HG02588 (cell line): ENCODE measurements around the gene GLT8D2.
"Not testable (repeated sequence)": the region's sequence is repeated elsewhere in the genome, so short reads cannot be mapped to it uniquely, and the experiment has no call there.

ENCODE experiments used
- ATAC-seq: cut with Tn5 transposase; IDR thresholded peaks from one replicate; pipeline ENCODE4 v1.9.1; 2021; ENCODE audit warnings: mild to moderate bottlenecking, moderate library complexity; ENCODE audit not compliant: unreplicated experiment

The GLT8D2 gene

DNA sequence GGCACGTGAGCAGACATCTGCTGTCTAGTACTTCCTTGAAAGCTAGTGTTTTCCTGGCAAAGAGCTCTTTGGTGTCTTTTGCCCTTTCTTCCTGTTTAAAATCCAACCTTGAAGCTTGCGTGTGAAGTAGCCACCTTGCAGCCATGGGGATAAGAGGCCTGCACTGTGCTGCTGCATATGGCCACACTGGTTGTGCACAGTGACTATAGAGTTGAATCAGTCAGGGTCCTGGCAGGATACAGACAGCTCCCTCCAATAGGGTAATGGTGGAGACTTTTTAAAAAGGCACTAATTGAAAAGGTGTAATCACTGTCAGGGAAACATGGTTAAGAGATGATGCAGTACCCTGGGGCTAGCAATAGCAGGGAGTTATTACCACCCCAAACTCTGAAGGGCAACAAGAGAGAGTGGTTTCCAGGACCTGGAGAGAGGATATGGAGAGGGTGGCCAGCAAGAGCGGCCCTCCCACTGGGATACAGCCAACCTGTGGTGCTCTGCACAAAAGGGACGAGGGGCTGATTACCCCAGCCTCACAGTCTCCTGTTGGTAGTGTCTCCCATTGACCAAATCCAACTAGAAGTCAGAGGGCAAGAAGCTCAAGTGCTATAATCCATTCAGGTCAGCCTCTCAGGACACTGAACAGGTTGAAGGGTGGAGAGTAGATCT lies 4.8 kb upstream of the GLT8D2 start:
- ATAC-seq, result no peak

DNA sequence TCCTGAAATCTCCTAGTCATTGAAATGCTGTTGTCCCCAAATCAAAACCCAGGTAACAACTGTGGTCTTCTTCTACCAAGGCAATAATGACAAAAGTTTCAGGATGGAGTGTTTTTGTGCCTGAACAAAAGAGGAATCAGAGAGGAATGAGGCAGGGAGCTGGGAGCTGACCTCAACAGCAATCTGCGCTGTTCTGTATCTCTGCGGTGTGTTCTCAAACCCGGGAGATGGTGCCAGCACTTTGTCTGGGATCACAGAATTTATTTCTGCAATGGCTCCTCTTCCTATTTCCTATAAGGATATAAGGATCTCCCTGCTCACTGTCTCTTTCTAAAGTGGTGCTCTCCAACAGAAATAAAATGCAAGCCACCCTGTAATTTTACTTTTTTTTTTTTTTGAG lies 449 bp upstream of the GLT8D2 start:
- ATAC-seq, result no peak

DNA sequence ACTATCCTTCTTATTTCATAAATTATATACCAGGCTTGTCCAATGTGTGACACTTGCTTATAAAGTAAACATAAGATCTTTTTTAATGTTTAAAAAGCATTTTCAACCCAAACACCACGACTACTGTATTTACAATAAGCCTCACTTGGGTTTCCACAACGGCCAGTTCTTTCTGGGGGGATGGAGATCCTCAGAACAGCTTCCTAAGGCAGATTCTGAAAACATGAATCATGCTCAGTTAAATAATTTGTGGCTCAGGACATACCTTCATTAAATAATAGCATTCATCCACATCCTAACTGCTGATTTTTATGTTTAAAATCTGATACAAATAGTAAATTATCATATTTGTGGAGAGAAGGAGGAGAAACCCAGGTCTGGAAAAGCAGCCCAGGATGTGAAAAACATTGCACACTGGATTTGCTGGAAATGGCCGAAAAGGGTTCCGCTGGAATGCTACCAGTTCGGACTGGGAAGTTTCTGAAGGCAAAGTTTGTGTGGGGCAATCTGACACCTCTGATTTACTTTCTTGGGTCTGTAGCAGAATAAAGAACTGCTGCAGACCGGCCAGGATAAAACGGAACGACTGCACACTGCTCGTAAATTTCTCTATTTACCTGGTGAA lies 597 bp downstream of the GLT8D2 start:
- ATAC-seq, result no peak

DNA sequence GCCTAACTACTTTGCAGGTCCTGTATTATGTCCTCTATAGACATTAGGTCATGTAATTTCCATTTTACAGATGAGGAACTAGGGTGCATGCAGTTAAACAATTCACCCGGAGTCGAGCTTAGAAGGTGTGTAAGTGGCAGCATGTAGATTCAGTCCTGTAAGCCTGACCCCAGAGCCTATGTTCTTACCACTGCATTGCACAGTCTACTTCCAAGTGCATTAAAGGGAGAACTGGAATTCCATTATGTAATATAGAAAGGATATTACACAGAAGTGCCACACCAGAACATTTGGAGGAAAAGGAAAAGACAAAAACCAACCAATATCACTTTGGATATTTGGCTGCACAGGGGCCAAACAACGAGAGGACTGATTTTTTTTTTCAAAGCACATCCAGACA lies 1.2 kb downstream of the GLT8D2 start:
- ATAC-seq, result no peak

DNA sequence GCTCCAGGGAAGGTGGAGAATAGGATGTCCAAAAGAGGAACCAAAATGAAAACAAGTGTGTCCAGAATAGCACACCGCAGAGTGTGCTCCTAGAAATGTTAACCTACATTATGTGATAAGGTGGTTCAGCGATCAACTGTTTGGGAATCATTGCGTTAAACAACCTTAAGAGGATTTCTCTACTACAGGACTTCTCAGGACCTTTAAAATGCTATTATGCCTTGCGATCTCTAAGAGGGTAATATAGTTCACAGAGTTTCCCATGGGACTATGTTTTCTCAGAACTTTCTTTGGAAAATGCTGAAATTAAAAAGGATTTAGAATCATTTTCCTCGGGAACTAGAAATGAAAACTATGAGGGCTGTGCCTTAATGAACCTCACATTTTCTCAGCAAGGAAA lies 1.8 kb downstream of the GLT8D2 start:
- no peak for ATAC-seq

DNA sequence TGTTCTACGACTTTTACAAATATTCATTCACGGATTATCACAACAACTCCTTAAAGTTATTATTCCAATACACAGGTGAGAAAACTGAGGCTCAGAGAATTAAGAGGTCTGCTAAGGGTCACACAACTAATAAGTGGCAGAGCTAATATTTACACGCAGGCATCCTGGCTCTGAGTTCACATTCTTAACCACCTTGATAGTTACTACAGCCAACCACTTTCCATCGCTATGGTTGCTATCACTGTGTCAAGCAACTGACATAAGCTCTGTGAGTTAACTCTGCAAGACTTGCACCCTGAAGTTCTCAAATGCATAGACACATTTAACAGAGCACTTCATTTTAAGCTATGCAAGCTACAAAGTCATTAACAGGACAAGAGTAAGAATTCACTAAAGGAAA lies 3.7 kb downstream of the GLT8D2 start:
- ATAC-seq, result no peak

DNA sequence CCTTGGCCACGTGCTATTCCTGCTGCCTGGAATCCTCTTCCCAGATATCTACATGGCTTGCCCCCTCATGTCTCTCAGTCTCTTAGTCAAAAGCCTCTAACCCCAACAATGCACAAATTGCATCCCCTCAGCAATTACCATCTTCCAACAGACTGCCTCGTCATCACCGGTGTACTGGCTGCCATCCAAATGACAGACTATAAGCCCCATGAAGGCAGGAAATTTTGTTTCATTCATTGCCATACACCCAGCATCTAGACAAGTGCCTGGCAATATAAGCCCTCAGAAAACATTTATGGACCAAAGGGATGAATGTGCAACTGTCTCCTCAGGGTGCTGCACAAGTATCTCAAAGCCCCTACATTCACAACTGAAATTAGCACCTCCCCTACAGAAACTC lies 5.8 kb downstream of the GLT8D2 start:
- ATAC-seq, result no peak

DNA sequence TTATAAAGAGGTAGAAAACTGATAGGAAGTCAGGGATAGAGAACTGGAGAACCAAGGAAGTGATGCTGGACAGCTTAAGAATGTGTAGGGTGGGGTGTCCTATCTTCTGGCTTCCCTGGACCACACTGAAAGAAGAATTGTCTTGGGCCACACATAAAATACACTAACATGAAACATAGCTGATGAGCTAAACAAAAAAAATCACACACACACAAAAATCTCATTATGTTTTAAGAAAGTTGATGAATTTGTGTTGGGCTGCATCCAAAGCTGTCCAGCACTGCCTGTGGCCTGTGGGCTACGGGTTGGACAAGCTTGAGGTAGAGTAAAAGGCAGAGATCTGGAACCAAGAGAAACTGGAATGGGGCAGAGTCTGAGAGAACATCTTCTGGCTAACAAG lies 7.4 kb downstream of the GLT8D2 start:
- ATAC-seq, result no peak

DNA sequence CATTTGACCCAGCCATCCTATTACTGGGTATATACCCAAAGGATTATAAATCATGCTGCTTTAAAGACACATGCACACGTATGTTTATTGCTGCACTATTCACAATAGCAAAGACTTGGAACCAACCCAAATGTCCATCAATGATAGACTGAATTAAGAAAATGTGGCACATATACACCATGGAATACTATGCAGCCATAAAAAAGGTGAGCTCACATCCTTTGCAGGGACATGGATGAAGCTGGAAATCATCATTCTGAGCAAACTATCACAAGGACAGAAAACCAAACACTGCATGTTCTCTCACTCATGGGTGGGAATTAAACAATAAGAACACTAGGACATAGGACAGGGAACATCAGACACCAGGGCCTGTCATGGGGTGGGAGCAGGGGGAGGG lies 10.2 kb downstream of the GLT8D2 start:
- not testable (repeated sequence) for ATAC-seq

DNA sequence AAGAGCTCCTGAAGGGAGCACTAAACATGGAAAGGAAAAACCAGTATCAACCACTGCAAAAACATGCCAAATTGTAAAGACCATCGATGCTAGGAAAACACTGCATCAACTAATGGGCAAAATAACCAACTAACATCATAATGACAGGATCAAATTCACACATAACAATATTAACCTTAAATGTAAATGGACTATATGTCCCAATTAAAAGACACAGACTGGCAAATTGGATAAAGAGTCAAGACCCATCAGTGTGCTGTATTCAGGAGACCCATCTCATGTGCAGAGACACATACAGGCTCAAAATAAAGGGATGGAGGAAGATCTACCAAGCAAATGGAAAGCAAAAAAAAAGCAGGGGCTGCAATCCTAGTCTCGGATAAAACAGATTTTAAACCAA lies 13.8 kb downstream of the GLT8D2 start:
- not testable (repeated sequence) for ATAC-seq

DNA sequence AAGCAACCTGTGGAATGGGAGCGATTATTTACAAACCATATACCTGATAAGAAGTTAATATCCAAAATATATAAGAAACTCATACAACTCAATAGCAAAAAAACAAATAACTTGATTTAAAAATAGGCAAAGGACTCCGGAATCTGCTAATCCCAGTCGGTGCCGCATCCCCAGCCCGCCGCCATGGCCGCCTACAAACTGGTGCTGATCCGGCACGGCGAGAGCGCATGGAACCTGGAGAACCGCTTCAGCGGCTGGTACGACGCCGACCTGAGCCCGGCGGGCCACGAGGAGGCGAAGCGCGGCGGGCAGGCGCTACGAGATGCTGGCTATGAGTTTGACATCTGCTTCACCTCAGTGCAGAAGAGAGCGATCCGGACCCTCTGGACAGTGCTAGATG lies 19.4 kb downstream of the GLT8D2 start:
- ATAC-seq, result not testable (repeated sequence)

DNA sequence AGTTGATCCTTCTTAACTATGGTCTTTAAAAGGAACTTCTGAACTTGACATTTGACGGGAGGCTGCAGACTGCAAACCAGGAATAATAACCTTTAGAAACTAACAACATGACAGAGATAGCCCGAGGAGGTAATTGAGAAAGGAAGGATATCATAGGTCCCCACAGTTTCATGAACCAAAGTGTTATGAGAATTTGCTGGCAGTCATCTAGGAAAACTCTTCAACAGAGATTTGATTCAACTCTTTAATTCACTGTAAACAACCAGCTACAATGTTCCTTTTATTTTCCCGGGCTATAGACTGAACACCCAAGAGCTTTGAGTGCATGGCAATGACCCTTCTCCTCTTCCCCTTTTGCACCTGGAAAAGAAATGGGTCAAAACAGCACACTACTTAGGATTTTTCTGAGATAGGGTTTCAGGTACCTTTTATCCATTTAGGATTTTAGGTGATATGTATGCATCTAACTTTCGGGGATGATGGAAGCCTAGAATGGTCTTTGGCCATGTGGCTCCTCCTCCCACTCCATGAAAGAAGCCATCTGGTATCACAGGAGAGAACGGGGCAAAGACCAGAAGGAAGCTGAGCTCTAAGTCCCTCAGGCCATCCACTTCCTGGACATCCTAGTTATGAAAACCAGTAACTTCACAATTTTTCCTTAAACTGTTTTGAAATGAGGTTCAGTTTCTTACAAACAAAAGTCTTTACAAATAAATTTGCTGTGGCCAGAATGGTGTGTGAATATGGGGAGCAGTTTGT lies 23.0 kb downstream of the GLT8D2 start:
- no peak for ATAC-seq

DNA sequence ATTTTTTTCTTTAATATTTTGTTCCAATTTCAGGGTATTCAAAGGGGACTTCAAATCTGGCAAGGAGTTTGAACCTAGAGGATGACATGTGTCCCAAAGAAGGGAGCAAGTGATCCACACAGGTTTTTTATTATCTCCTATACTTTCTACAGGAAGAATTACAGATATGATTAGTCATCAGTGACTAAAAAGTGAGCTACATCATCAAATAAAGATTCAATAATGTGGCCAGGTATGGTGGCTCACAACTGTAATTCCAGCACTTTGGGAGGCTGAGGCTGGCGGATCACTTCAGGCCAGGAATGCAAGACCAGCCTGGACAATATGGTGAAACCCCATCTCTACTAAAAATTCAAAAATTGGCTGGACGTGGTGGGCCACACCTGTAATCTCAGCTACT lies 24.2 kb downstream of the GLT8D2 start:
- no peak for ATAC-seq

DNA sequence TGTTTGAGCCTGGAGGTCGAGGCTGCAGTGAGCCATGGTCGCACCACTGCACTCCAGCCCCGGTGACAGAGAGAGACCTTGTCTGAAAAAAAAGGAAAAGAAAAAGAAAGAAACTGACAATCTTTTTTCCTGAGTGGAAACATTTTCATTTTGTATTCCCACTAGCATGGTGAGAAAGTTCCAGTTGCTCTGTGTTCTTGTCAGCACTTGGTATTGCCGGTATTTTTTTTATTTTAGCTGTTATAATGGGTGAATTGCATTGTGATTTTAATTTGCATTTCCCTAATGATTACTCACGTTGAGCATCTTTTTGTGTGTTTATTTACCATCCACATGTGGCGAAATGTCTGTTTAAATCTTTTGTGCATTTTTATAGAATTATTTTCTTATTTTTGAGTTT lies 25.6 kb downstream of the GLT8D2 start:
- no peak for ATAC-seq

DNA sequence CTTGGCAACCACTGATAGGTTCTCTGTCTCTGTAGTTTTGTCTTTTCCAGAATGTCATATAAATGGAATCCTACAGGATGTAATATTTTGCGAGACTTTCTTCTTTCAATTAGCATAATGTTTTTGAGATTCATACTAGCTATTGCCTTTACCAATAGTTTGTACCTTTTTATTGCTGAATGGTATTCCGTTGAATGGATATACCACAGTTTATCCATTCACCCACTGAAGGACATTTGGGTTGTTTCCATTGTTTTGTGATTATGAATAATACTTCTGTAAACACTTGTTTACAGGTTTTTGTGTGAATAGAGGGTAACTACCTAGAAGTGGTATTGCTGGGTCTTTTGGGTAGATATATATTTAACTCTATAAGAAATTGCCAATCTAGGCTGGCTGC lies 26.3 kb downstream of the GLT8D2 start:
- ATAC-seq, result no peak

DNA sequence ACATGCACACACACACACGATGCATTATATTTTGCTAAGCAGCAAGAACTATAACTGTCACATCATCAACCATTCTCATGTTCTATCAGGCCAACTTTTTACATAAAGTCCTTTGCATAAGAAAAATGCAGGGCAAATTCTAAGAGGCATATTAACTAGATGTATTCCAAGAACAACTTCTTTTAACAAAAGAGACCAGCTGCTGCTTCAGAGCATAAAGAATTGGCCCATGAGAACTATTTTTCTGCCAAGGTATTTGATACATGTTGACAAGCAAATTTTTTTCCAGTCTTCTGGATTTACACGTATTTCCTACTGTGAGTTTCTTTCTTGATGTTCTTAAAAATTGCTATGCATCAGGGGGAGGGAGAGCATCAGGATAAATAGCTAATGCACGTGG lies 27.2 kb downstream of the GLT8D2 start:
- no peak for ATAC-seq

DNA sequence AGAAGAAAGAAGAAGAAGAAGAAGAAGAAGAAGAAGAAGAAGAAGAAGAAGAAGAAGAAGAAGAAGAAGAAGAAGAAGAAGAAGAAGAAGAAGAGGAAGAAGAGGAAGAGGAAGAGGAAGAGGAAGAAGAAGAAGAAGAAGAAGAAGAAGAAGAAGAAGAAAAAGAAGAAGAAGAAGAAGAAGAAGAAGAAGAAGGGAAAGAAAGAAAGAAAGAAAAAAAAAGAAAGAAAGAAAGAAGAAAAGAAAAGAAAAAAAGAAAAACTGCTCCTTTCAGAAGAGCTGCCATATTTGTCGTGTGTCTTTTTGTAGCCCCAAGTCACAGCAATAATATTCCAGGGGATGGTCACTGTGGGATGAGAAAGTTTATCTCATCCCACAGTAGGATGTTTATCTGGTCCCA lies 28.1 kb downstream of the GLT8D2 start:
- not testable (repeated sequence) for ATAC-seq

DNA sequence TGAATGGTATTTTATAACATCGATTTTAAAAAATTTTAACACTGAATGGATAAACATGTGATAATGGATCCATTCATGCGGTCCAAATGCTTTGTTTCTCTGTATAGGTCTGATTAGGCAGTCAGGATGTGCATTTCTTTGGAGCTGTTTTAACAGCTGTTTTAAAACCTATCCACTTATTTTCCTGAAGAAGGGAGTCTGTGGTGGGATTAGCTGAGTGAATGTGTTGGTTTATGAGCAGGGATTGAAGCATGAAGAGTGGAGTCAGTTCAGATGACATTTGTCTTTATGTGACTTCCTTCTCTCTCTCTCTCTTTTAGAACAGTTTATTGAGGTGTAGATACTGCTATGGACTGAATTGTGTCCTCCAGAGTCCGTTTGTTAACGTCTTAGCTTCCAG lies 37.7 kb downstream of the GLT8D2 start:
- ATAC-seq, result no peak

DNA sequence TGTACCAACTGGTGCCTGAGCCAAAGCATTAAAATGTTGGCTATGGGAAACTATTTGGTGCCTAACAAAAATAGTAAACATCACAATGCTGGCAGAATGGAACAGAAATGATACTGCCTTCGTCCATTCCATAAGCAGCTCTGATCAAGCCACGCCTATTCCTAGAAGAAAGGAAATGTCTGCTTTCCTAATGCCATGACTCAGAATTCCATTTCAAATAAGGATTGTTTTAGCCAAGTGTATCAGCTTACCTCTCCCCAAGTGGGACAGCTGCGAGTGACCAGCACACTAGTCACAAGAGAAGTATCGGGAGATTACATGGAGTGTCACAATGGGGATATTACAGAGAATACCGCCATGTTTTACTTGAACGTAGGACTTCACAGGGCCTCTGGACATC lies 38.7 kb downstream of the GLT8D2 start:
- ATAC-seq, result no peak

DNA sequence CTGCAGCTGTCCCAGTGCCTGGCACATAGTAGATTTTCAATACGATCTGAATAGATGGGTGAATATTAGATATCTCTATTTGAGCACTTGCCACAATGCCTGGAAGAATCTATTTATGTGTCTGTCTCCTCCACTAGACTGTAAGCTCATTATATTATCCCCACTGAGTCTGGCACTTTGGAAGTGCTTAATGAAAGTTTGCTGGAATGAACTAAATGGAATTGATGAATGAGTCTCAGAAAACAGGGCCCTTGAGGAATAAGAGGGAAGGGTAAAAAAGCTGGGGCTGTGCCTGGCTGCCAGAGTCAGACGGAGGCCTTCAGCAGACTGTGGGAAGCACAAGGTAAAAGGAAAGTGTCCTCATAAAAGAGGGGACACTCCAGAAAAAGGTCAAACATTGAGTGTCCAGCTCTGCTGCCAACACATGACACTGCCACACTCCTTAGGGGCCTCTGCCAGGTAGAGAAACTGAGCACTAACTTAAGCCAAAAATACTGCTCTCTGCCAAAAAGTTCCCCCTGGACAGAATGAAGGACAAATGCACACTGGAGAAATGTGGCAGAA lies 39.3 kb downstream of the GLT8D2 start:
- no peak for ATAC-seq

DNA sequence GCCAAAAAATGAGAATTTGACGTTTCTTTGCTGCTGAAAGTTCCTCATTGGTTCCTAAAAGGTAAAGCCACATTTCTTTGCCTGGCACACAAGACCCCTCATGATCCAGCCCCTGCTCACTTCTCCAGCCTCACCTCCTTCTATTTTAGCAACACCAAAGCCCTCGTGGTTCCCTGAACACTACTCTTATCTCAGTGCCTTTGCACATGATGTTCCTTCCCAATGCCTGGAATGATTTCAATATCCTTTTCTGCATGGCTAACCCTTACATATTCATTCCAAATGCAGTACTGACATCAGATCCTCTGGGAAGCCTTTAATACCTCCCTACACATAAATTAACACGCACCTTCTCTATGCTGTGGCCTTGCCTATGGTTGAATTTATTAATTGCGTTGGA lies 39.9 kb downstream of the GLT8D2 start:
- no peak for ATAC-seq

DNA sequence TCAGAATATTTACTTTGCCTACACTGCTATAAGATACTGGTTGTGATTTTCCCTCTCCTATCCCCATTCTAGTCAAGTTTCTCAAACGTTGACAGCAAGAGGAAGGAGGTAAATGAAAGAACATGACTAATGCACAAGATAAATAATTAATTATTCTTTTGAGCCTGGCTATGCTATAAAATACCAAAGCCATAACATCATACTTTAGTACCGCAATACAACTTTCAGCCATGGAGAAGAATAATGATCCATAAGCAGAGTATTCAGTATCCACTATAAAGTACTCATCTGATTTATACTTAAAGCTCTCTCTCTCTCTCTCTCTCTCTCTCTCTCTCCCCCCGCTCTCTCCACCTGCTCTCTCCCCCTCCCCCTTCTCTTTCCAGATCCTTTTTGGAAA lies 43.1 kb downstream of the GLT8D2 start:
- no peak for ATAC-seq
